GM23338 (cell line): ENCODE results near the gene OPRL1. TPM values are rescaled to one million over a fixed set of nuclear protein-coding genes. Genes with fewer than 3 reads are reported as not detected.

Experiments
- ATAC-seq: fragments of 200-7000 bp; cut with Tn5 transposase; 3 replicates; pipeline ENCODE4 v1.9.1; 2020
- DNase-seq: peaks from one replicate; pipeline ENCODE4 v3.0.0-alpha.2; 2015; ENCODE audit warnings: low spot score
- H2AFZ ChIP-seq: fragments of 200-600 bp; sonication (generic); 2 replicates; pipeline ENCODE4 v1.8.0; 2016; ENCODE audit warnings: antibody characterized with exemption, mild to moderate bottlenecking, moderate library complexity
- H3F3A ChIP-seq: fragments of 200-600 bp; sonication (generic); replicated peaks from 2 replicates; pipeline ENCODE4 v1.8.0; 2017; ENCODE audit warnings: antibody characterized with exemption, mixed run types, low read depth
- H3K27ac ChIP-seq: fragments of 200-600 bp; sonication (generic); 2 replicates; pipeline ENCODE4 v1.6.1; 2016; ENCODE audit warnings: low read depth
- H3K27me3 ChIP-seq: fragments of 200-600 bp; sonication (generic); 2 replicates; pipeline ENCODE4 v1.8.0; 2016; ENCODE audit warnings: mild to moderate bottlenecking, mixed run types, moderate library complexity; ENCODE audit not compliant: insufficient read depth
- H3K36me3 ChIP-seq: fragments of 200-600 bp; sonication (generic); 2 replicates; pipeline ENCODE4 v1.8.0; 2016; ENCODE audit warnings: mild to moderate bottlenecking; ENCODE audit not compliant: insufficient read depth
- H3K4me1 ChIP-seq: fragments of 200-600 bp; sonication (generic); 2 replicates; pipeline ENCODE4 v1.8.0; 2016; ENCODE audit warnings: mild to moderate bottlenecking, moderate library complexity; ENCODE audit not compliant: insufficient read depth
- H3K4me2 ChIP-seq: fragments of 200-600 bp; sonication (generic); 2 replicates; pipeline ENCODE4 v1.7.1; 2017; ENCODE audit warnings: mixed run types
- H3K4me3 ChIP-seq: fragments of 200-600 bp; sonication (generic); 2 replicates; pipeline ENCODE4 v1.6.1; 2016; ENCODE audit warnings: mixed run types
- H3K79me2 ChIP-seq: fragments of 200-600 bp; sonication (generic); replicated peaks from 2 replicates; pipeline ENCODE4 v1.8.0; 2017; ENCODE audit warnings: mild to moderate bottlenecking; ENCODE audit not compliant: insufficient read depth
- H3K9me2 ChIP-seq: fragments of 200-600 bp; sonication (generic); 2 replicates; pipeline ENCODE4 v1.8.0; 2017; ENCODE audit not compliant: insufficient read depth
- H4K20me1 ChIP-seq: fragments of 200-600 bp; sonication (generic); replicated peaks from 2 replicates; pipeline ENCODE4 v1.8.0; 2017; ENCODE audit warnings: mild to moderate bottlenecking; ENCODE audit not compliant: insufficient read depth
- H3K27ac Mint-ChIP-seq: 2 replicates; pipeline ENCODE4 v1.8.0; 2020; ENCODE audit warnings: inconsistent platforms, mild to moderate bottlenecking, moderate library complexity, mixed read lengths
- H3K27me3 Mint-ChIP-seq: 3 replicates; pipeline ENCODE4 v1.8.0; 2022; ENCODE audit warnings: low read depth, mild to moderate bottlenecking, moderate library complexity, mixed read lengths, inconsistent platforms; ENCODE audit not compliant: insufficient read depth, poor library complexity
- H3K36me3 Mint-ChIP-seq: 3 replicates; pipeline ENCODE4 v1.8.0; 2021; ENCODE audit warnings: low read depth, mild to moderate bottlenecking, inconsistent platforms, moderate library complexity, mixed read lengths
- H3K4me1 Mint-ChIP-seq: 3 replicates; pipeline ENCODE4 v1.8.0; 2020; ENCODE audit warnings: mild to moderate bottlenecking, inconsistent platforms, mixed read lengths
- H3K4me3 Mint-ChIP-seq: 3 replicates; pipeline ENCODE4 v1.8.0; 2021; ENCODE audit warnings: moderate library complexity, mild to moderate bottlenecking, inconsistent platforms, mixed read lengths
- H3K9me3 Mint-ChIP-seq: 3 replicates; pipeline ENCODE4 v1.8.0; 2020; ENCODE audit warnings: moderate library complexity, mild to moderate bottlenecking, inconsistent platforms, mixed read lengths
- EZH2 ChIP-seq: fragments of 200-600 bp; sonication (generic); IDR thresholded peaks from one replicate; pipeline ENCODE4 v1.8.0; 2017; ENCODE audit warnings: antibody characterized with exemption, mild to moderate bottlenecking, low read depth; ENCODE audit not compliant: unreplicated experiment
- JUNB ChIP-seq: IDR thresholded peaks from one replicate; pipeline ENCODE4 v1.6.1; 2016; ENCODE audit warnings: antibody characterized with exemption; ENCODE audit not compliant: unreplicated experiment
- NANOG ChIP-seq: IDR thresholded peaks from 2 replicates; pipeline ENCODE4 v1.6.1; 2016; ENCODE audit warnings: antibody characterized with exemption, borderline replicate concordance
- STAT1 ChIP-seq: IDR thresholded peaks from one replicate; pipeline ENCODE4 v1.6.1; 2016; ENCODE audit warnings: antibody characterized with exemption; ENCODE audit not compliant: unreplicated experiment
- polyA plus RNA-seq: library from polyadenylated mRNA; unstranded; fragments of >200 nt; fragmentation: Nextera tagmentation; extraction: Ambion mirVana; gene quantifications from 2 replicates; pipeline ENCODE4 v1.2.1, GENCODE V29; 2016
- total RNA-seq: library from RNA; depleted of rRNA; stranded (reverse); fragments of >200 nt; shearing (Covaris generic); gene quantifications from 2 replicates; pipeline ENCODE4 v1.2.3, GENCODE V29; 2014
- TF ChIP-seq, protein P1 (sequence below): IDR thresholded peaks from one replicate; pipeline ENCODE4 v1.6.1; 2018; ENCODE audit warnings: antibody characterized with exemption; ENCODE audit not compliant: unreplicated experiment
- TF ChIP-seq, protein P2 (sequence below): IDR thresholded peaks from 2 replicates; pipeline ENCODE4 v1.6.1; 2016; ENCODE audit warnings: antibody characterized with exemption
- TF ChIP-seq, protein P3 (sequence below): fragments of 250-450 bp; sonication (Bioruptor Pico); IDR thresholded peaks from 2 replicates; pipeline ENCODE4 v1.5.0; 2020; ENCODE audit warnings: mild to moderate bottlenecking, moderate library complexity

The OPRL1 gene
- total and polyA plus RNA-seq, 2 experiments from 2014 or later: 0.27 to 1.1 TPM

DNA sequence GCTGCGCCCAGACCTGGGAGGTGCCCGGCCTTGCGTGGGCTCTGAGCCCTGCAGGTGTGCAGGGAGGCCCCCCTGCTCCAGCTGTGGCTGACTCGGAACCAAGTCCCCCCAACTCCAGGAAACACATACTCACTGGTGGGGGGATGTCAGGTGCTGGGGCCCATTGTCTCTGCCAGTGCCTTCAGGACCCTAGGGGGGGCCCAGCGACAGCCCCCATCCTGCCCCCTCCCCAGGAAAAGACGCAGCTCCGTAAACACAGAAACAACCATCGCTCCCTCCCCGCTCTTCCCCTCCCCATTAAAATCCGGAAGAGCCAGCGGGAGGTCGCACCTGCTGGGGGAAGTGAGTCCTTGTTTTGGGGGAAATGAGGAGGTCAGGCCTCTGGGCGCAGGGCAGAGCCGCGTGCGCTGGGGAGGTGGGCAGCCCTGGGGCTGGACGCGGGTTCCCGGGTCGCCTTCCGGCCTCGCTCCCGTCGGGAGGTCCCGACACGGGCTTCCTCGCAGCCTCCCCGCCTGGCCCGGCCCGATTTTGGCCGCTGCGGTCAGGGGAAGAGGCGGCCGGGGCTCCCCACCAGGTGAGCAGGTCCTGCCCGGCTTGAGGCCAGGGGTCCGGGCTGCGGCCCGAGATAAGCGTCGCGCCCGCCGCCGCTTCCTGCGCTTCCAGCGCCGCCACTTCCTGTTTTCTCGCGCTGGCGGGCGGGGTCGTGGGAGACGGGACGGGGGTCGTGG lies 37.7 kb upstream of the OPRL1 start:
- no peaks in the 10 kb centered on the region for H3K36me3 ChIP-seq
- H3K9me3 Mint-ChIP-seq: no peaks in the 10 kb centered on the region
- H3K4me2 ChIP-seq: peak overlapping the region; percentile 88
- no peak overlapping the region for H3K27ac ChIP-seq
- peak overlapping the region; percentile 64 for H3K4me3 Mint-ChIP-seq
- no peaks in the 10 kb centered on the region for H3K9me2 ChIP-seq
- peaks cover 26% of the 10 kb centered on the region for H3K4me1 Mint-ChIP-seq
- ATAC-seq (no peak), DNase-seq (peak; percentile 57)
- H2AFZ ChIP-seq: peak overlapping the region; percentile 23; the same call in 1 of the 2 replicates
- H3K4me1 ChIP-seq: peaks cover 30% of the 10 kb centered on the region
- peaks cover 77% of the 10 kb centered on the region for H3K27me3 Mint-ChIP-seq
- peak overlapping the region; percentile 63 for H3K4me3 ChIP-seq
- H3K27me3 ChIP-seq: peaks cover 95% of the 10 kb centered on the region
- H3K27ac Mint-ChIP-seq: no peak overlapping the region
- no peaks in the 10 kb centered on the region for H4K20me1 ChIP-seq
- no peaks in the 10 kb centered on the region; the same call in 2 of the 3 replicates for H3K36me3 Mint-ChIP-seq
- peaks cover 8% of the 10 kb centered on the region; the same call in 1 of the 2 replicates for H3F3A ChIP-seq
- peak; percentile 79 for TF ChIP-seq EZH2
- TF ChIP-seq, protein P1, sequence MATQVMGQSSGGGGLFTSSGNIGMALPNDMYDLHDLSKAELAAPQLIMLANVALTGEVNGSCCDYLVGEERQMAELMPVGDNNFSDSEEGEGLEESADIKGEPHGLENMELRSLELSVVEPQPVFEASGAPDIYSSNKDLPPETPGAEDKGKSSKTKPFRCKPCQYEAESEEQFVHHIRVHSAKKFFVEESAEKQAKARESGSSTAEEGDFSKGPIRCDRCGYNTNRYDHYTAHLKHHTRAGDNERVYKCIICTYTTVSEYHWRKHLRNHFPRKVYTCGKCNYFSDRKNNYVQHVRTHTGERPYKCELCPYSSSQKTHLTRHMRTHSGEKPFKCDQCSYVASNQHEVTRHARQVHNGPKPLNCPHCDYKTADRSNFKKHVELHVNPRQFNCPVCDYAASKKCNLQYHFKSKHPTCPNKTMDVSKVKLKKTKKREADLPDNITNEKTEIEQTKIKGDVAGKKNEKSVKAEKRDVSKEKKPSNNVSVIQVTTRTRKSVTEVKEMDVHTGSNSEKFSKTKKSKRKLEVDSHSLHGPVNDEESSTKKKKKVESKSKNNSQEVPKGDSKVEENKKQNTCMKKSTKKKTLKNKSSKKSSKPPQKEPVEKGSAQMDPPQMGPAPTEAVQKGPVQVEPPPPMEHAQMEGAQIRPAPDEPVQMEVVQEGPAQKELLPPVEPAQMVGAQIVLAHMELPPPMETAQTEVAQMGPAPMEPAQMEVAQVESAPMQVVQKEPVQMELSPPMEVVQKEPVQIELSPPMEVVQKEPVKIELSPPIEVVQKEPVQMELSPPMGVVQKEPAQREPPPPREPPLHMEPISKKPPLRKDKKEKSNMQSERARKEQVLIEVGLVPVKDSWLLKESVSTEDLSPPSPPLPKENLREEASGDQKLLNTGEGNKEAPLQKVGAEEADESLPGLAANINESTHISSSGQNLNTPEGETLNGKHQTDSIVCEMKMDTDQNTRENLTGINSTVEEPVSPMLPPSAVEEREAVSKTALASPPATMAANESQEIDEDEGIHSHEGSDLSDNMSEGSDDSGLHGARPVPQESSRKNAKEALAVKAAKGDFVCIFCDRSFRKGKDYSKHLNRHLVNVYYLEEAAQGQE: no peak
- no peaks in the 10 kb centered on the region for H3K79me2 ChIP-seq

DNA sequence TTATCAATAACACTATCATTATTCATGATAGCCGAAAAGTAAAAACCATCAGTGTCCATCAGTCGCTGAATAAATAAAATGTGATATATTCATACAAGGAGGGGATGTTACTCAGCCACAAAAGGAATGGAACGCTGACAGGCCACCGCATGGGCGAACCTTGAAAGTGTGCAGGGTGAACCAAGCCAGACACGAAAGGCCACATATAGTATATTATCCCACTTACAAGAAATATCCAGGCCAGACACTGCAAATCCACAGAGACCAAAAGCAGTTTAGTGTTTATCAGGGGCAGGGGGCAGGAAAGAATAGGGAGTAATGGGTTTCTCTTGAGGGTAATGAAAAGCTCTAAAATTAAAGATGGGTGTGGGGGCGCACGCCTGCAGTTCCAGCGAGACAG lies 36.1 kb upstream of the OPRL1 start:
- peaks cover 76% of the 10 kb centered on the region for H3K27me3 Mint-ChIP-seq
- no peak overlapping the region for H3K4me3 ChIP-seq
- H3K36me3 ChIP-seq: no peaks in the 10 kb centered on the region
- H3K9me2 ChIP-seq: no peaks in the 10 kb centered on the region
- no peak overlapping the region for H3K27ac Mint-ChIP-seq
- no peaks in the 10 kb centered on the region for H3K79me2 ChIP-seq
- H3K9me3 Mint-ChIP-seq: no peaks in the 10 kb centered on the region
- peaks cover 7% of the 10 kb centered on the region; the same call in 1 of the 2 replicates for H3F3A ChIP-seq
- no peak overlapping the region for H3K4me2 ChIP-seq
- no peak overlapping the region for H3K27ac ChIP-seq
- no peak overlapping the region for H2AFZ ChIP-seq
- peaks cover 23% of the 10 kb centered on the region for H3K4me1 Mint-ChIP-seq
- DNase-seq: no peak
- H3K27me3 ChIP-seq: peaks cover 95% of the 10 kb centered on the region
- peak overlapping the region; percentile 48; the same call in 1 of the 3 replicates for H3K4me3 Mint-ChIP-seq
- H3K36me3 Mint-ChIP-seq: no peaks in the 10 kb centered on the region; the same call in 2 of the 3 replicates
- peaks cover 26% of the 10 kb centered on the region for H3K4me1 ChIP-seq
- no peaks in the 10 kb centered on the region for H4K20me1 ChIP-seq
- no peak for ATAC-seq
- no peak for TF ChIP-seq NANOG
- TF ChIP-seq, protein P2, sequence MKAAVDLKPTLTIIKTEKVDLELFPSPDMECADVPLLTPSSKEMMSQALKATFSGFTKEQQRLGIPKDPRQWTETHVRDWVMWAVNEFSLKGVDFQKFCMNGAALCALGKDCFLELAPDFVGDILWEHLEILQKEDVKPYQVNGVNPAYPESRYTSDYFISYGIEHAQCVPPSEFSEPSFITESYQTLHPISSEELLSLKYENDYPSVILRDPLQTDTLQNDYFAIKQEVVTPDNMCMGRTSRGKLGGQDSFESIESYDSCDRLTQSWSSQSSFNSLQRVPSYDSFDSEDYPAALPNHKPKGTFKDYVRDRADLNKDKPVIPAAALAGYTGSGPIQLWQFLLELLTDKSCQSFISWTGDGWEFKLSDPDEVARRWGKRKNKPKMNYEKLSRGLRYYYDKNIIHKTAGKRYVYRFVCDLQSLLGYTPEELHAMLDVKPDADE: no peak
- no peak for TF ChIP-seq STAT1
- TF ChIP-seq, protein P3, sequence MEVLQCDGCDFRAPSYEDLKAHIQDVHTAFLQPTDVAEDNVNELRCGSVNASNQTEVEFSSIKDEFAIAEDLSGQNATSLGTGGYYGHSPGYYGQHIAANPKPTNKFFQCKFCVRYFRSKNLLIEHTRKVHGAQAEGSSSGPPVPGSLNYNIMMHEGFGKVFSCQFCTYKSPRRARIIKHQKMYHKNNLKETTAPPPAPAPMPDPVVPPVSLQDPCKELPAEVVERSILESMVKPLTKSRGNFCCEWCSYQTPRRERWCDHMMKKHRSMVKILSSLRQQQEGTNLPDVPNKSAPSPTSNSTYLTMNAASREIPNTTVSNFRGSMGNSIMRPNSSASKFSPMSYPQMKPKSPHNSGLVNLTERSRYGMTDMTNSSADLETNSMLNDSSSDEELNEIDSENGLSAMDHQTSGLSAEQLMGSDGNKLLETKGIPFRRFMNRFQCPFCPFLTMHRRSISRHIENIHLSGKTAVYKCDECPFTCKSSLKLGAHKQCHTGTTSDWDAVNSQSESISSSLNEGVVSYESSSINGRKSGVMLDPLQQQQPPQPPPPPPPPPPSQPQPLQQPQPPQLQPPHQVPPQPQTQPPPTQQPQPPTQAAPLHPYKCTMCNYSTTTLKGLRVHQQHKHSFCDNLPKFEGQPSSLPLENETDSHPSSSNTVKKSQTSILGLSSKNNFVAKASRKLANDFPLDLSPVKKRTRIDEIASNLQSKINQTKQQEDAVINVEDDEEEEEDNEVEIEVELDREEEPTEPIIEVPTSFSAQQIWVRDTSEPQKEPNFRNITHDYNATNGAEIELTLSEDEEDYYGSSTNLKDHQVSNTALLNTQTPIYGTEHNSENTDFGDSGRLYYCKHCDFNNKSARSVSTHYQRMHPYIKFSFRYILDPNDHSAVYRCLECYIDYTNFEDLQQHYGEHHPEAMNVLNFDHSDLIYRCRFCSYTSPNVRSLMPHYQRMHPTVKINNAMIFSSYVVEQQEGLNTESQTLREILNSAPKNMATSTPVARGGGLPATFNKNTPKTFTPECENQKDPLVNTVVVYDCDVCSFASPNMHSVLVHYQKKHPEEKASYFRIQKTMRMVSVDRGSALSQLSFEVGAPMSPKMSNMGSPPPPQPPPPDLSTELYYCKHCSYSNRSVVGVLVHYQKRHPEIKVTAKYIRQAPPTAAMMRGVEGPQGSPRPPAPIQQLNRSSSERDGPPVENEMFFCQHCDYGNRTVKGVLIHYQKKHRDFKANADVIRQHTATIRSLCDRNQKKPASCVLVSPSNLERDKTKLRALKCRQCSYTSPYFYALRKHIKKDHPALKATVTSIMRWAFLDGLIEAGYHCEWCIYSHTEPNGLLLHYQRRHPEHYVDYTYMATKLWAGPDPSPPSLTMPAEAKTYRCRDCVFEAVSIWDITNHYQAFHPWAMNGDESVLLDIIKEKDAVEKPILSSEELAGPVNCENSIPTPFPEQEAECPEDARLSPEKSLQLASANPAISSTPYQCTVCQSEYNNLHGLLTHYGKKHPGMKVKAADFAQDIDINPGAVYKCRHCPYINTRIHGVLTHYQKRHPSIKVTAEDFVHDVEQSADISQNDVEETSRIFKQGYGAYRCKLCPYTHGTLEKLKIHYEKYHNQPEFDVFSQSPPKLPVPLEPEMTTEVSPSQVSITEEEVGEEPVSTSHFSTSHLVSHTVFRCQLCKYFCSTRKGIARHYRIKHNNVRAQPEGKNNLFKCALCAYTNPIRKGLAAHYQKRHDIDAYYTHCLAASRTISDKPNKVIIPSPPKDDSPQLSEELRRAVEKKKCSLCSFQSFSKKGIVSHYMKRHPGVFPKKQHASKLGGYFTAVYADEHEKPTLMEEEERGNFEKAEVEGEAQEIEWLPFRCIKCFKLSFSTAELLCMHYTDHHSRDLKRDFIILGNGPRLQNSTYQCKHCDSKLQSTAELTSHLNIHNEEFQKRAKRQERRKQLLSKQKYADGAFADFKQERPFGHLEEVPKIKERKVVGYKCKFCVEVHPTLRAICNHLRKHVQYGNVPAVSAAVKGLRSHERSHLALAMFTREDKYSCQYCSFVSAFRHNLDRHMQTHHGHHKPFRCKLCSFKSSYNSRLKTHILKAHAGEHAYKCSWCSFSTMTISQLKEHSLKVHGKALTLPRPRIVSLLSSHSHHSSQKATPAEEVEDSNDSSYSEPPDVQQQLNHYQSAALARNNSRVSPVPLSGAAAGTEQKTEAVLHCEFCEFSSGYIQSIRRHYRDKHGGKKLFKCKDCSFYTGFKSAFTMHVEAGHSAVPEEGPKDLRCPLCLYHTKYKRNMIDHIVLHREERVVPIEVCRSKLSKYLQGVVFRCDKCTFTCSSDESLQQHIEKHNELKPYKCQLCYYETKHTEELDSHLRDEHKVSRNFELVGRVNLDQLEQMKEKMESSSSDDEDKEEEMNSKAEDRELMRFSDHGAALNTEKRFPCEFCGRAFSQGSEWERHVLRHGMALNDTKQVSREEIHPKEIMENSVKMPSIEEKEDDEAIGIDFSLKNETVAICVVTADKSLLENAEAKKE: no peak
- TF ChIP-seq JUNB: no peak
